ENCODE data around the gene PFKFB2. TPM values are rescaled to one million over a fixed set of nuclear protein-coding genes. Genes with fewer than 3 reads are reported as not detected.

Gene PFKFB2
- total RNA-seq = 0.72 and 2.4 TPM in 2 replicates

DNA sequence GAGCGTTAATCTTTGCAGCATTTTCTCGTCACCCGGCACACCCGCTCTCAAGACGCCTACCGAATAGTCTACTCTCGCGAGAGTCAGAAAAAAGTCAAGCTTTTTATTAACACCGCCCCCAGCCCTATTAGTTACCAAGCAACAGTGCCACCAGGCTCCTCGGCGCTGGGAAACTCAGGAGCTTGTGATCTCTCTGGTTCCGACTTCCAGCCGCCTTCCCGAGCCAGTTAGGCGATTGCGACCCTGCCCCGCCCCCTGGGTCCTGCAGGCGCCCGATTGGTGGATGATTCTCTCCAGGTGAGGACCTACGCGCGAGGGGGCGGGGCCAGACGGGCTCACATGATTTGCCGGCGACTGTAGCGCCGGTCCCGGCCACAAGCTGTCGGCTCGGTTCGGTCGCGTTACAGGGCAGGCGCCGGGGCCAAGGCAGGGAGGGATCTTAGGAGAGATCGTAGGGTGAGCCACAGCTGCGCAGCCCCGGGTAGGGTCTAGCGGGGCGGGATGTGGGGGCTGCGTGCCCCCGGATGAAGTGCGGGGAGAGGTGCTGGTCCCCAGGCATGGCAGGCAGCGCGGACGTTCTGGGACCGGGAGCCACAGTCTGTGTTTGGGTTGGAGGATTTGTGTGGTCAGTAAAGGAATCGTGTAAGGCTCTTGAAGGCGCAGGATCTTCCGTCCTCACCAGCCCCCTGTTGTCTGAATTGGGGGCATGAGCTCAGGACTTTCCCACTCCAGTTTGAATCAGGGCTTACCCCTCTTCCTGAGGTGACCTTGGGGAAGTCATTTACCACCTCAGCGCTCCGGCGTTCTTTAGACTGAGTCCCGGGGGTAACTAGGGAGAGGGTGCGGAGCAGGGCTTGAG is at the start of gene PFKFB2:
Gene PFKFB2 (plus strand): TSS at position 365 of the 859 bp plus-strand sequence. CDS start 1,443 bp downstream, outside the sequence.

DNA sequence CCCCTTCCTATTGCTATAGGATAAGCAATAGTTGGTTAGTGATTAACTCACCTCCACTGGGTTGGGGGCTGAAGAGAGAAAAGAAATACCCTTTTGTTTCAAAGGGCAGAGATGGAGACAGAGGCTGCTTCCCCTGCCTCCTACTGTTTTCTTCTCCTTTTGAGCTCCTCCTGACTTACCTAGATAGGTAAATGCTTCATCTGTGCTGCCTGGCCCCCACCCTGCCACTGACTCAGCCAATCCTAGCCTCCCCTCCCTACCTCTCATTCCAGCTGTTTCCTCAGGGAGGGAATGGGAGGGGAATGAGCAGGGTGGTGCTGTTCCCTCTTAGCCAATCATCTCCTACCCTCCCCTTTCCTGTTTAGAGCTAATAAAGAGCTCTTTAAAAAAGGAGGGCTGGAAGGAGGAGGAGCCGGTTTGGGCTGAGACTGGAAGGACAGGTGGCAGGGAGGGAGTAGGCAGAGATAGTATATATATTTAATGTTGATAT is 20.5 kb upstream of the PFKFB2 start, which contains the start of gene C1orf116:
Gene C1orf116 (minus strand): TSS at position 229 of the 490 bp plus-strand sequence. CDS start 5,158 bp downstream, outside the sequence.

DNA sequence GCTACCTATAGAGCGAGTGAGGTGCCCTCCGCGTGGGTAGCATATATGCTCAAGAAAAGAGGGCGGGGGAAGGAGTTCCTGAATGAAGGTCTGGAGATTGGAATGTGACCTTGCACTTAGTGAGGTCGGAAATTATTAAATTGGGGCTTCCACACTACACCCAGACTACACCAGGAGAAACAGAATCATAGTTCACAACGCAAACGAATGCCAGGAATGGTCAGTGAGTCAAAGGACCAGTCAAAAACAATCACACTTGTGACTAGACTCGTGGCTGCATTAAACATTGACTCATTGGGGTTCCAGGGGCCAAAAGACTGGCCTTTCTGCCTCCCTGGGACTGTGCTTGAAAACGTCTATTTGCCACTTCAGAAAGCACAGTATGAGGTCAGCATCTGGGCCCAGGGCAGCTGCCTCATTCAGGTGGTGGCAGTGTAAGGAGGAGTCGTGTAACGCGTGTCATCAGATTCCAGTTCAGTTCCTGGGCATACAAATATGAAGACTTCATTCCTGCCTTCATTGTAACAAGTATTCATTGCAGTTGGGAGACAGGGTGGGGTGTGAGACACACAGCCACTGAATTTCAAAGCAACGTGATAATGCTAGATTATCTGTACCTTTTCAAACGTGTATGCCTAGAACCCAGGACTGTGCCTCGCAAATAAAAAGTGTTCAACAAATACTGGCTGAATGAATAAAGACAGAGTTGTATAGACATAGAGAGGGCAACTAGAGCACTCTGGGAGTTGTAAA is 1.7 kb upstream of the PFKFB2 start, which contains the start of gene YOD1:
Gene YOD1 (minus strand): TSS at position 18 of the 753 bp plus-strand sequence. CDS start 178 bp downstream, outside the sequence.

GRCh38 chr1:207088701-207089626 is 35.9 kb downstream of the PFKFB2 start, which contains the start of gene C4BPB:
Gene C4BPB, plus strand, starts transcription at chr1:207088860. Its CDS starts 672 bp downstream, at chr1:207089532.

GRCh38 chr1:207103892-207104373 is 50.9 kb downstream of the PFKFB2 start, which contains the start of gene C4BPA:
Gene C4BPA, plus strand, starts transcription at chr1:207104233. Its CDS starts 8,793 bp downstream, at chr1:207113026.

Other genes with a start within 250 kb of the PFKFB2 start
- gene IL20, start 187.7 kb upstream of the PFKFB2 start, total RNA-seq = not detected in 2 replicates
- 0.81 TPM in 1 of 2 replicates, not detected in the other for gene IL24, start 155.8 kb upstream of the PFKFB2 start, total RNA-seq
- 1.8 and 8.1 TPM in 2 replicates for gene FCMR, start 131.3 kb upstream of the PFKFB2 start, total RNA-seq
- gene PIGR, start 106.8 kb upstream of the PFKFB2 start, total RNA-seq = not detected in 2 replicates
- not detected in 2 replicates for gene FCAMR, start 82.8 kb upstream of the PFKFB2 start, total RNA-seq
- not detected in 2 replicates for gene C1orf116, start 20.5 kb upstream of the PFKFB2 start, total RNA-seq
- gene YOD1, start 2.1 kb upstream of the PFKFB2 start, total RNA-seq = 3.8 and 4.5 TPM in 2 replicates
- not detected in 2 replicates for gene C4BPB, start 35.6 kb downstream of the PFKFB2 start, total RNA-seq
- under 0.01 TPM in 1 of 2 replicates, not detected in the other for gene C4BPA, start 51.0 kb downstream of the PFKFB2 start, total RNA-seq